ENCODE results near the gene SGSH.
"Not testable (repeated sequence)": the region's sequence is repeated elsewhere in the genome, so short reads cannot be mapped to it uniquely, and the experiment has no call there.

The SGSH gene

GRCh38 chr17:80220054-80220735 lies at the start of gene SGSH, which contains the start of gene SLC26A11:
Gene SGSH (minus strand): TSS chr17:80220333. CDS start chr17:80220313, 20 bp downstream.
Gene SLC26A11 (plus strand): TSS chr17:80220427. CDS start chr17:80221561, 1,134 bp downstream.
- peak; percentile 54 for DNase-seq

GRCh38 chr17:80269405-80269807 lies 49.3 kb upstream of the SGSH start:
- no peak for DNase-seq

GRCh38 chr17:80268427-80268826 lies 48.3 kb upstream of the SGSH start:
- no peak for DNase-seq

- no peak for DNase-seq
These were observed 47.3 kb upstream of the SGSH start for GRCh38 chr17:80267391-80267790.

- DNase-seq = no peak
These were observed 45.3 kb upstream of the SGSH start for GRCh38 chr17:80265205-80266068.

GRCh38 chr17:80264205-80265075 lies 44.3 kb upstream of the SGSH start:
- no peak for DNase-seq

- no peak for DNase-seq
These were observed 43.4 kb upstream of the SGSH start for GRCh38 chr17:80263253-80264204.

GRCh38 chr17:80262775-80263244 lies 42.7 kb upstream of the SGSH start:
- no peak for DNase-seq

- no peak for DNase-seq
These were observed 42.2 kb upstream of the SGSH start for GRCh38 chr17:80262291-80262690.

- no peak for DNase-seq
These were observed 41.8 kb upstream of the SGSH start for GRCh38 chr17:80261895-80262279.

GRCh38 chr17:80261159-80261894 lies 41.2 kb upstream of the SGSH start:
- DNase-seq = no peak

GRCh38 chr17:80260791-80261158 lies 40.6 kb upstream of the SGSH start, which contains the start of gene RNF213:
Gene RNF213 (plus strand): TSS chr17:80260852. CDS start chr17:80263682, 2,830 bp downstream.
- DNase-seq = no peak

- DNase-seq = no peak
These were observed 40.0 kb upstream of the SGSH start for GRCh38 chr17:80260069-80260535.

- DNase-seq = no peak
These were observed 39.4 kb upstream of the SGSH start for GRCh38 chr17:80259457-80260068.

GRCh38 chr17:80258296-80258695 lies 38.2 kb upstream of the SGSH start:
- DNase-seq = not testable (repeated sequence)

GRCh38 chr17:80257716-80258213 lies 37.6 kb upstream of the SGSH start:
- DNase-seq = no peak

- no peak for DNase-seq
These were observed 35.9 kb upstream of the SGSH start for GRCh38 chr17:80256034-80256350.

GRCh38 chr17:80254396-80255251 lies 34.5 kb upstream of the SGSH start:
- DNase-seq = peak; percentile 77

All from amniotic stem cell (primary cell).